Measurements from ENCODE around the gene TTC38.

TTC38 gene

DNA sequence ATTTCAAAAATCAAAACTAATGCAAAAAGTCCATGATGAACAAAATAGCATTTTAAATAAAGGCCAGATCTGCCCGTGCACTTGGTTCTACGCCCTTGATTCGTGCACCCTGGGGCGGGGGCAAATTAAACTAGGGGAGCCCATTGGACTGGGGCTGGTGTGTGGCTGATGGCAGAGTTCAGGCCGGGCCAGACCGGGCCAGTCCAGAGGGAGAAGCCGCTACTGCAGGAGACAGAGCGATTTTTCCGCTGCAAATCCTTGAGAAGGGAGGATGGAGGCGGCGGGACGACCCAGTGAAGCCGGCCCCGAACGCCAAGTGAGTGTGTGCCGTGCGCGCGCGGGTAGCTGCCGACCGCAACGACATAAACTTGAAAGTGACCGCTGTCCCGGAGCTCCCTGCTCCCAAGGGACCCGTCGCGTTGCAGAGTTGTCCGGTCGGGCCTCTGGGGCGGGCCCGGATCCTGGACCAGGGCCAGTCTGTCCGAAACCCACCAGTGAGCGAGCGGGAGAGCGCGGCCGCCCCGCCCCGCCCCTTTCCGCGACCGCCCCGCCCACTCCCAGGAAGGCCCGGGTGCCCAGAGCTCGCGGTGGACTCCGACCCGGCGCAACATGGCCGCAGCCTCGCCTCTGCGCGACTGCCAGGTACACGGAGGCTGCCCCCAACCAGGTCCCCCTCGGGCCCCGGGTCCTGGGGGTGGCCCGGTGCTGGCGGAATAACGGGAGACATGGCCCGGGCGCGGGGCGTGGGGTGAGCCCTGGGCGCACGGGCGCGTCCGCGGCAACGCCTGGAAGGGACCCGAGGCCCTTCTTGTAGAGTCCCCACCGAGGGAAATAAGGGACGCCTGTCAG, at the start of gene TTC38:
Gene TTC38, plus strand, starts transcription at position 578 of the 849 bp plus-strand sequence. Its CDS starts 32 bp downstream, at position 610.
- peak; percentile 95 for DNase-seq

DNA sequence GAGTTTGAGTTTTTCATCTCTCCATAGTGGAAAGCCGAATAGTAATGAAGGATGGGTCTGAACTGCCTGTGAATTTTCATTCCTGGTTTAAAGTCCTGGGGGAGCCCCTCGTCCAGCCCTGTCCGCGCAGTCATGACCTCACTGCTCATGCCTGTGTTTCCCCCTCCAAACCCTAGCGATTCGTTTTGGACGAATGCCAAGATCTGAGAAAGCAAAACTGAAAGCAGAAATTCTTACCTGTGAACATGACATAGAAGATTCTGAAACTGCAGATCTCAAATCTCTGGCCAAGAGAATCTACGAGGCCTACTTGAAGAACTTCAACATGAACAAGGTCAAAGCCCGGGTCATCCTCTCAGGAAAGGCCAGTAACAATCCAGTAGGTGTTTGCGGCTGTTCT, 48.2 kb upstream of the TTC38 start:
- DNase-seq = no peak

DNA sequence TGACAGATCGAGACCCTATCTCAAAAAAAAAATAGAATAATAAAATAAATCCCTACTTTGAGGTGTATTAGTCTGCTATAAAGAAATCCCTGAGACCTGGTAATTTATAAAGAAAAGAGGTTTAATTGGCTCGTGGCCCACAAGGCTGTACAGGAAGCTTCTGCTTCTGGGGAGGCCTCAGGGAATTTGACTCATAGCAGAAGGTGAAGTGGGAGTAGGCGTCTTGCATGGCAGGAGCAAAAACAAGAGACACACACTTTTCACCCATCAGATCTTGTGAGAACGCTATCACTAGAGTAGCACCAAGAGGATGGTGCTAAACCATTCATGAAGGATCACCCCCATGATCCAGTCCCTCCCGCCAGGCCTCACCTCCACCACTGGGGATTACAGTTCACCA, 46.9 kb upstream of the TTC38 start:
- DNase-seq = no peak

DNA sequence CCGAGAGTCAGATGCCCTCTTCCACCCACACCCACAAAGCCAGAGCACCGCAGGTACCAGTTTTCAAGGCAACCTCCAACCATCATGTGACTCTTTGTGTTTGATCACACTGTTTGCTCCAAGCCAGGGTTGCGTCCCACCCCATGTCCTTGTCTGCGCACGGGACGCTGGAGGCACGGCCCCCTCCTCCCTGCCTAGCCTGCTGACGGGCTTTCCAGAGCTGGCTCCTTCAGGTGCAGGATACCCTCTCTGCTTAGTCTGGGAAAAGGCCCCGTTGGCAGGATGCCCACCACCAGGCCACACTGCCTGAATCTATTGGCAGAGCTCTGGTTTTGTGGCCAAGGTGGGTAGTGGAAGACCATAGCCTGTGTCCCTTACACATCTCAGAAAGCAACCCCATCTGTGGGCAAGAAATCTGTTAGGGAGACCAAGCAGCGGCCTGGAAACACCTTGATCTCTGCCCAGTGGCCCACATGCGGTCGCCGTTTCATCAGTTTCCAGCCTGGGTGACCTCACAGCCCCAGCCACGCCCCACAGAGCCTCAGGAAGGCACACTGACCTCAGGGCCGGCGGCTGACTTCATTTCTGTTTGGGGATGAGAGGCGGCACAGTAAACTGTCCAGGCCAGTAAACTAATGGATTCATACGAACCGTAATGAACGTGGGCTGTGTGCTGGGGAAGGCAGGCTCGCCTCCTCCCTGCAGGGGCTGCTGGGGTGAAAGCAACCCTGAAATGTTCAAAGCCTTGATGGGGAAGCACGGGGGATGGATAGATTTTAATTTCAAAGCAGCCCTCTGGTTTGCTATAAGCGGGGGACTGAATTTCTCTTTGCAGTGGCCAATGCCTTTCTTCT, 43.5 kb upstream of the TTC38 start:
- no peak for DNase-seq

DNA sequence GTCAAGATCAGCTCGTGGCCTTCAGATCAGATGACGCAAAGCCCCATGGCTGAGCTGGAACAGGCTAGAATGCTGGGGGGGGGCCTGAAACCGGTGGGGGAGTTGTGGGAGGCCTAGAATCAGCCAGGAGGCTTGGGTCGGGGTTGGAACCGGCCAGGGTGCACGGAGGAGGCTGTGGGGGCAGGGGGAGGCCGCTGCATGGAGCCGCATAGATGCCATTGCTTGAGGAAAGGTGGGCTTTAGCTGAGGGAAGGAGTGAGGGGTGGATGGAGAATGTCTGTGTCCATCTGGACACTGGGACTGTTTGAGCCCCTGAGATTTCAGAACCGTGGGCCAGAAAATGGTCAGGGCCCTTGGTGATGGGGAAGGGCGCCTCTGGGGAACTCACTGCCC, 42.9 kb upstream of the TTC38 start:
- no peak for DNase-seq

DNA sequence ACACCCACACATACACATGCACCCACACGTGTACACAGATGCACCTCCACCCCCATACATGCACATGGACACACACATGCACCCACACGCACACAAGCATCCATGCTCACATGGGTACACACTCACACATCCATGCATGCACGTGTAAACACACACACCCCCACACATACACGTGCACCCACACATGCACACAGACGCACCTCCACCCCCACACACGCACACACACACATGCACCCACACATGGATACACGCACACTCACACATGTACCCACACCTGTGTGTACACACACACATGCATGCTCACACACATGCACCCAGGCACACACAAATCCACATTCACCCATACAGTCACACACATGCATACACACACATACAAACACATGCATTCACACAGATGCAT, 42.2 kb upstream of the TTC38 start:
- DNase-seq = no peak

DNA sequence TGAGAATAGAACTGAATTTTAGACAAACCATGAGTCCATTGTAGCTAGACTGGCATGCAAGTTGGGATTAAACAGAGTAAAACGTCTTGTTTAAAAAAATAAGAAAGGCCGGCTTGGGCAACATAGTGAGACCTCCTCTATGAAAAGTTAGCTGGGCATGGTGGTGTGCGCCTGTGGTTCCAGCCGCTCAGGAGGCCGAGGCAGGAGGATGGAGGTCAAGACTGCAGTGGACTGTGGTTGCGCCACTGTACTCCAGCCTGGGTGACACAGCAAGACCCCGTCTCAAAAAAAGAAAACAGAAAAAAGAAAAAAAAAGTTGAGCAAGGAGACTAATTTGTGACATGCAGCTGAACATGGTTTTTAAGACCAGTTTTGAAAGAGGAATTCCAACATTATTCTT, 41.2 kb upstream of the TTC38 start:
- DNase-seq = no peak

DNA sequence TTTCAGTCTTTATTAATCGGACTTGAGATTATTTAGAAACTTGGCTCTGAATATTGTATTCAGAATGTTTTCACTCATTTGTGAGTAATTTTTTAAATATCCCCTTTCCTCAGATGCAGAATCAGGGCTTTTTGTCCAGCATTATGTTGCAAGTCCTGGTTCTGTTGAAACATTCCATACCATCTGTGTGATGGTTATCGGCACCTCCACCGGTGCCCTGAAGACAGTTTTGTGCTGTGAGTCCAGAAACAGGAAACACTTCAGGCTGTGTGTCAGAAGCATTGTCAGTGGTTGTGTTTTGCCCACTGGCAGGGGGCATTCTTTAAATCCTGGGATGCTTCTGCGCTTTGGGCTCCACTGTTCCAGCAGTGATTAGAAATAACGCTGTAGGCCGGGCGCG, 38.1 kb upstream of the TTC38 start:
- no peak for DNase-seq

DNA sequence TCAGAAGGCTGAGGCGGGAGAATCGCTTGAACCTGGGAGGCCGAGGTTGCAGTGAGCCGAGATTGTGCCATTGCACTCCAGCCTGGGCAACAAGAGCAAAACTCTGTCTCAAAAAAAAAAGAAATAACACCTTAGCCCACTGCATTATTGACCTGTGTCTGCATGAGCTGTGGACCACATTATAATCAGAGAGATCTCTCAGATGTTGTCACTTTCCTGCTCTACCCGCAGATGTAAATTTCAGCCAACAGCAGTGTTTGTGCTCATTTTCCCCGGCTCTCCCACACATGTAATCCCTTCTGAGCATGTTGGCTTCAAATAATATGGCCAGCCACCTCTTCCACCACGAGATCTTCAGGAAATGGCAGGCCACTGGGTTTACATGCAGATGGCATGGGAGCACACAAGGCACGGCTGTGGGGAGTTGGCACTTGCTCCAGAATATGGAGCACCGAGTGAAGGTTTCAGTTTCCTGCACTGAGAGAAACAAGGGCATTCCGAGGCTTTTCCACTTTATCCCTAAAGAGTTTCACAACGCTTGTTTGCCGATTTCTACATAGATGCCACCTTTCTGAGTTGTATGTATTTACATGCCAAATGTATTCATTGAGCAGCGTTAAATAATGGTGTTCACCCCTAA, 37.4 kb upstream of the TTC38 start:
- no peak for DNase-seq

DNA sequence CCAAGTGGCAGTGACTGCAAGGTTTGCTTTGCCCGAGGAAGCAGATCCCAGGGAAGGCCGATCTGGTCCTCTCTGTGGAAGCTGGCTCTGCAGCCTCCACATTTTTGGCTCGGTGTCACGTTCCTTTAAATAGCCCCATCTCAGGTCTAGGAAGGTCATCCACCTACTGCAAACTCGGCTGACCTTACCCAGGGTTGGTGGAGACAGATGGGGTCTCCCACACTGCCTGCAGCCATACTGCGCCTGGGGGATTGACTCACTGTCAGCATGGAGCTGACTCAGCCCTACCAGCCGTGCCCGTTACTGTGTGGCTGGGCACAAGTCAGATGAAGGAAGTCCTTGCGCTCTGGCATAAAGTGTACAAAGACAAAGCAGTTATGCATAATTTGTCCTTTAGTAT, 34.6 kb upstream of the TTC38 start:
- DNase-seq = no peak

DNA sequence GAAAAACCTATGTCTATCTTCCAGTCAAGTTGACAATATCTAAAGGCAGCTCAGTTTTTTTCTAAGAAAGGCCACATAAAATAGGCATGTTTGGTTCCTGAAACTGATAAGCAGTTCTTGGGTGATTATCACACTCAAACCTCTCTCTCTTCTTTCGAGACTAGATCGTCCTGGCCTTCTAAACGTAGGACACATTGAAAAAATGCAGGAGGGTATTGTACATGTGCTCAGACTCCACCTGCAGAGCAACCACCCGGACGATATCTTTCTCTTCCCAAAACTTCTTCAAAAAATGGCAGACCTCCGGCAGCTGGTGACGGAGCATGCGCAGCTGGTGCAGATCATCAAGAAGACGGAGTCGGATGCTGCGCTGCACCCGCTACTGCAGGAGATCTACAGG, 32.8 kb upstream of the TTC38 start:
- DNase-seq = no peak

DNA sequence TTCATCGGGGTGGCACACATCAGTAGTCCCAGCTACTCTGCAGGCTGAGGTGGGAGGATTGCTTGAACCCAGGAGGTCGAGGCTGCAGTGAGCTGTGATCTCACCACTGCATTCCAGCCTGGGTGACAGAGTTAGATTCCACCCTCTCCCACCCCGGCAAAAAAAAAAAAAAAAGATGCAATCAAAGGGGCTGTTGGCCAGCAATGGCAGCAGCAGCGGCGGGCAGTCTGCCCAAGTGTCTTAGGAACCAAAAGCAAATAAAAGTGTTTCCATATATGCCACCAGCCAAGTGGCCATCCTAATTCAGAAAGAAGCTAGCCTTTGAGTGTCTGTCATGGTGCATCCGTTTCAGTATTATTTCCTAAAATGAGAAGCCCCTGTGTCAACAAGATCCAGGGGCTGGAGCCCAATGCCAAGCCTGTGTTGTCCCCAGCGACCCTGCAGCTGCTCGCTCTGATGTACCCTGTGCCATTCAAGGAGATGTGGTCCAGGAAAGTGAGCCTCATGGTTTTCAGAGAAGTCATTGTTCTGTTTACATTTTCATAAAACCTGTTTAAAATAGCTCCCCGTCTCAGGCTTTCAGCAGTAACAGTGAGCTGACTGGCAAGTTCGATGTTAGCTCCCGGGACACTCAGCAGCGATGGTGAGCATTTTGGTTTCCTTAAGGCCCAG, 30.2 kb upstream of the TTC38 start:
- DNase-seq = no peak

DNA sequence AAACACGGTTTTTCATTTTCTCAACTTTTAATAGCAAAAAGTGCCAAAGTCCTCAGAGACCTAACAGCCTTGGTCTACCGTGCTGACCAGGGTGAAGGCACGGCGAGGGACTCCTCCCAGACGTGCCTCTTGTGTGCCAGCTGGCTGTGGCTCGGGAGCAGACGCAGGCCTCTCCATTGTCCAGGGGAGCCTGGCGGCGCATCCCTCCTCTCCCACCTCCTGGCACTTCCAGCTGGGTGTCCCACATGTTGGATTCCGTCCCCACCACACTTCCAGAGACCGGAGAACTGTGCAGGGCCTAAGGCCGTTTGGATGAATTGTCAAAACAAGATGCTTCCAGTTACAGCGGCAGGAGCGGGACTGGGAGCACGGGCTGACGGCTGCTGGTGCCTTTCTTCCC, 29.3 kb upstream of the TTC38 start:
- no peak for DNase-seq

DNA sequence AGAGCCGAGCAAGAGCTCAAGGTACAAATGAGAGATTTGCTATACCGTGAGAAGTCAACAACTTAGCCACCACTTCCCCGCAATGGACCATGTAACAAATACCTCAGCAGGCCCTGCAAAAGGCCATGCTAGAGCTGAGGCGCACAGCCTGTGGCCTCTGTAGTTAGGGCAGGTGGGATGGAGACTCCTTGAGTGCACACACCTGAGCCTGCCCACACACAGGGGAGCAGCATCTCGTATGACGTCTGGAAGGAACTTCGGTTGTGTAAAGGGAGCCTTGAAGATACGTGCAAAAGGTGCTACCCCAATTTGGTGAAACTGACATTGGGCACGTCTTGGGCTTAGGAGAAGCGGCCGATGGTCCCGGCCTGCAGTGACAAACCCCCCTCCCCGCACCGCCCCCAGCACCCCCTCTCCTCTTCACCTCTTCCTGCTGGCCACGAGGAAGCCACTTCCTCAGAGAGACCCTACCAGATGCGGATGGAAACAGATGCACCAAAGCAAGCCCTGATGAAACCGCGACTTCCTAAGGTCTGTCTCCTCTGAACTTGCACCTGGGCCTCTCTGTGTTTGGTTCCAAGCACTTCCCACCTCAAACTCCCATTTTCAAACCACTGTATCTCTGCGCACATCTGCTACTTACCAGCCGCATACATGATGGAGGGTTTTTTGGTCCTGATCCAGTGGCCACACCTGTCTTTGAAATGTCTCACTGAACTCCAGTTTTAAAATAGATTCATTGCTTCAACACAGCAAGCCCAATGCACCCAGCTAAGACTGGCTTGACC, 28.4 kb upstream of the TTC38 start:
- DNase-seq = no peak

DNA sequence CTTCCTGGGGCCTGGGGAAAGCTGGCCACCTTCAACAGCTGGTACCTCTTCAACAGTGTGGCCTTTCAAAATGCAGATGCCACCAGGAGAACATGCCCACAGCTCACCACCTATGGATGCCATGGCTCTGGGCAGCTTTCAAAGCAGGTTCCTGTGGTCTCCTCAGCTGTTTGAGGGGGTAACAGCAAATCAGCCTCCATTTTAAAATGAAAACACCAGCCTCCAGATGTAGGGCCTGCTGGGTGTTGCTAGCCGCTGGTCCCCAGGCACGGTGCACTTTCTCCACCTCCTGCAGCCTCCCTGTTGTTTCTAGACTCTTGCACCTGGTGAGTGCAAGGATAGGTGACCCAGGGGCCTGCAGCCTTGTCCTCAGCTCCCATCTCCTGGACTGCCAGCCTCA, 27.7 kb upstream of the TTC38 start:
- DNase-seq = no peak

DNA sequence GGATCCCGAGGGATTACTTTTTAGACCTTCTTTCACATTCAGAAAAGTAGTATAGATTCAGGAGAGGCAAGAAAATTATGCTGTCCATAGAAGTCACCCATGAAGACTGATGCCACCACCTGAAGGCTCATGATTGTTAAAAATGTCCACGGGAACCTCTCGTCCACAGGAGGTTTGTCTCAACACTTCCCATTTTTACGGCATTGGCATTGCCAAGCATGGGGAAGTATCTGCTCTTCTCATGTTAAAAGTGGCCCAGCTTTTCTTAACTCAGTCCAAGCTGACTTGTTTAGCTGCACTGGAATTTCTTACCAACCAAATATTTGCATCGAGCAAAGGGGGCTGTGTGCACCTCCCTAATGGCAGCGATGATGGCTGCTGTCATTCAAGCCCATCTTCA, 27.3 kb upstream of the TTC38 start:
- no peak for DNase-seq

DNA sequence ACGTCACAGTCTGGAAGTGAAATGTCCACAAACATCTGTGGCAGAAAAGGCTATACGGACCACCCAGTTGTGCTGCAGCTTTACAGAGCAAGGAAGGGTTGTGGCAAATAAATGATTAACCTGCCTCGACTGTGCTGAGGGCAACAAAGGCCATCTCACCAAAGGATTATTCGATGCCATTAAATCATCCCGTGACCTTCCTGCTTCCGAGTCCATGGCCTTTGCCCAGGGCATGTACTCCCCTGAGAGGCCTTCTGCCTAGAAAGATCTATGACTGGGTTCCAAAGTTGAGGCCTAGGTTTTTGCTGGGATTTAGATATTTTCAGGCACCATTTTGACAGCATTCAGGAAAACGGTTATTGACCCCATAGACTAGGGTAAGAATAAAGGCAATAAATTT, 26.9 kb upstream of the TTC38 start:
- DNase-seq = no peak

DNA sequence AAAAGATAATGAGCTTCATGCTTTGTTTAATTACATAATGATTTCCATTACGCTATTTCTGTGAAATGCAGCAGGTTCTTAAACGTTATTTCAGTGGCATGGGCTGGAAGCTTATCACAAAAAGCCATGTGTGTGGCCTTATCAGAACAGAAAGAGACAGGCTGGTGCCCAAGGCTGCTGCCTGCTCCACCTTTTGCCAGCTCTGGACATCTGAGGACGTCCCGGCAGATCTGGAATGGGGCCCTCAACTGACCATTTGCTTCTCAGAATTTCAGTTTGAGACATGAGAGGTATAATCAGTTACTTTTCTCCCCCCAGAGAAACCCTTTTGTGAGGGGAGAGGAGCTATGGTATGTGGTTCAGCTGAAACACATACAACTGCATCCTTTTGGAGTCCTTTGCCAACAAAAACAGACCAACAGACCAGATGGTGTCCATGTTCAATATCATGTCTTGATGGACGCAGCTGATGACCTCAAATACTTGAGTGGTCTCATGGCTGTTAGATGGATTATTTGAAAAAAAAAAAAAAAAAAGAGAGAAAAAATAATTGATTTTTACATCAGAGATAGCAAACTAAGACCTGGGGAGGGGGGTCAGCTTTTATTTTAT, 26.3 kb upstream of the TTC38 start:
- no peak for DNase-seq

DNA sequence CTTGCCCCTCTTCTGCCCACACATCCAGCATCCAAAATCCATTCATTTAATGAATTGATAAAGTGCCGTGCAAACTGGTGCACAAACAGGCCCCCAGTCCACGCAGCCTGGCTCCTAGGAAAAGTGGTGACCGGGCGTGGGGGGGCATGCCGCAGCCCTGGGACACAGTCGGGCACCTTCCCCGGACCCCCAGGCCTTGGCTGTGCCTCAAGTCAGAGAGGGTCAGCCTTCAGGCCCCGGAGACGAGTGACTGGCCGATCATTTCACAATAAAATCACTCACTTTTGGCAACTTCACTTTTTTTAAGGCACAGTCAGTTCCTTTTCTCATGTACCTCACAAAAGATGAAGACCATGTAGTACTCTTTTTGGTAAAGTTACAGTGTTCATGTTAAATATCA, 25.7 kb upstream of the TTC38 start:
- no peak for DNase-seq

DNA sequence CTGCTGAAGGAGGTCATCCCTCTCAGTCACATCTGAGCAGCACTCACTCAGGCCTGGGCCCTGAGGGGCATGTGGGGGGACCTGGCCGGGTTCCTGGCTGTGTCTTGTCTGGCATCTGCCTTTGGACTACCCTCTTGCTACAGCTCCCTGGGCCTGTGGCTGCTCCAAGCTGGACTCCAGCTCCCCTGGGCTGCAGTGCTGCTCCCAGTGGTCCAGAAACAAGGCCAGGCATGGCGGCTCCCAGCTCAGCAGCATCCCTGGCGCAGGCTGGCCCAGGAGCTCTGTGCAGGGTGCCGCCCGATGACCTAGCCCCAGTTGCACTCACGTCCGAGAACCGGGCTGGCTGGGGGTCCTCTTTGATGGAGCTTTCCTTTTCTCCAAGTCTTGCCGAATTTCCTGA, 23.0 kb upstream of the TTC38 start:
- no peak for DNase-seq

DNA sequence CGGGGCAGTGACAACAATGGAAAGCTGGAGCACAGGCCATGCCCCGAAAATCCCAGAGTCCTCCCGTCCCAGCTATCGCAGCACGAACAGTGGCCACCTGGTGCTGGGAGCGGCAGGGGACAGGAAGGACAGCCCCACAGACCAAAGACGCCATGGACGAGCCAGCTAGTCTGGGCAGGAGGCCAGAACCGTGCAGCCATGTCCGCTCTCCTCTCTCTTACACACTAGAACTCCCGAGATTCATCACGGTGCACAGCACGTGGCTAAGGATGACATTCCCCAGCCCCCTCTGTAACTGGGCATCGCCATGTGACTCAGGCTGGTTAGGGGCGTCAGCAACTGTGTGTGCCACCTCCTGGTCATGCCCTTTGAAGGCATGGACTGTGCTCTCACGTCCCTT, 22.3 kb upstream of the TTC38 start:
- DNase-seq = no peak

DNA sequence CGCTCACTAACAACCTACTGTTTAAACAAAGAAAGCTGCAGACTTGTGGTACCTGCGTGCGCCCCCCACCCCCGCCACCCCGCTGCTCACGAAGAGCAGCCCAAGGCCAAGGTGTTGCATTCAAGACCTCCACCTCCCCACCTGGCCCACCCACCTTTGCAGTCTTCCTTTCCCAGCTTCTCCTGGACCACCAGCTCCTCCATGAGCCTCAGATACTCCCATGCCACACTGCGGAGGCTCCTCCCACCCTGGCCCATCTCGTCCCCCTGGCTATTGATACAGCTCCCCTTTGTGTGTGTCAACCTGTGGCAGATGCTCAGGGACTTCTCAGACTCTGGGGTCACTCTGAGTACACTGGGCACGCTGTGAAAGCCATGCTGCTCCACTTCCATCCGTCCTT, 21.6 kb upstream of the TTC38 start:
- no peak for DNase-seq

Measured in 8988T (cell line).